HG03045 (cell line): ENCODE measurements around the gene UMAD1.

Experiments used
- ATAC-seq: cut with Tn5 transposase; IDR thresholded peaks from one replicate; pipeline ENCODE4 v1.9.1; 2021; ENCODE audit warnings: mild to moderate bottlenecking, moderate library complexity; ENCODE audit not compliant: unreplicated experiment

Gene UMAD1

DNA sequence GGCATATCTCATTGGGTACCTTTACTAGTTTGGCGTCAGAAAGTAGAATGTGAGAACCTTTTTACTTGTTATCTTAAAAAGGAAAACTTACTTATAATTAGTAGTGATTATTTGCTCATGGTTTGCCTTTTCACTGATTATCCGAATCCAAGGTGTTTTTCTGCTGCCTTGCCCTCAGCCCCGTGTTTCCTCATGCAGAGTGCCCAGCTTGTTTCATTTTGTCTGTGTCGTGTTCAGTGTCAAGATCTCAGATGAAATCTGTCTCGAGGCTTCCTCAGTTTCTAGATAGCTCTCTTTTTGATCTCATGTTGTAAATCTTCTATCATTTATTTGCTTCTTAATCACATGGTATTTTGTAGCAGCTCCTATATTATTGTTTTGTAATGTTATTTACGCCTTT is 47.8 kb downstream of the UMAD1 start:
- ATAC-seq, result no peak

DNA sequence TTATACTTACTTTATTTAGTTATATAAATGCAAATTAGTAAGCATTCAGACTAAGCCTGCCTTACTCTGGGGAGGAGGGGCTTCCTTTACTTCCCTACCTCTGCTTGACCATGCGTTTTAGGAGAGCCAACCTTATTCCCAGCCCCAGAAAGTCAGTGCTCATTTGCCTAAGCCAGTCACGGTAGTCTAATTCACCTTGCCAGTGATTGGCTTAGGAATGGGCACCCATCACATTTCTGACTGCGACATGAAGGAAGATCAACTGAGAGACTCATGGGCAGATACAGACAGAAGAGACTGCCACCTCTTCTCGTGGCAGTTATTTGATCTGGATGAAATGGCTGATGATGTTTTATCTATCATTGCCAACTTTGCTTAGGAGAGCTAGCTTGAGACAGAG is 48.4 kb downstream of the UMAD1 start:
- no peak for ATAC-seq

DNA sequence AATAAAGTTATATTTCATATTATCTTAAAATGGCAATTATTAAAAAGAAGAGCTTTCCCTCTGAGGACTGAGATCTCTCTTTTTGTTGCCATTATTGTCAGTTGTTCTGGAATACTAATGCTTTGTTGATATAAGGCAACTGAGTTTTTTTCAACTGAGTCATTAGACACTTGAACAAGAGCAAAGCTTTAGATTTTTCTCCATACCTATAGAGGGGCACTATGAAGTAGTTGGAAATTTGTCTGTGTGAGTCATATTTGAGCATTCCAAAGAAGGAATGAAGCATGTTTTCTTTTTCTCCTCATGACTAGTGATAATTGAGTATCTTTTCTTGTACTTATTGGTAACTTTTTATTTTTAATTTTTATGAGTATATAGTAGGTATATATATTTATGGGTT is 53.3 kb downstream of the UMAD1 start:
- no peak for ATAC-seq

DNA sequence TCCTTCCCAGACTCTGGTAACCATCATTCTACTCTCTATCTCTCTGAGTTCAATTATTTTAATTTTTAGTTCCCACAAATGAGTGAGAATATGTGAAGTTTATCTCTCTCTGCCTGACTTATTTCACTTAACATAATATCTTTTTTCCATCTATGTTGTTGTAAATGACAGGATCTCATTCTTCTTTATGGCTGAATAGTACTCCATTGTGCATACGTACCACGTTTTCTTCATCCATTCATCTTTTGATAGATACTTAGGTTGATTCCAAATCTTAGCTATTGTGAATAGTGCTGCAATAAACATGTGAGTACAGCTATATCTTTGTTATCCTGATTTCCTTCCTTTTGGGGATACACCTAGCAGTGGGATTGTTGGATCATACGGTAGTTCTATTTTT is 54.0 kb downstream of the UMAD1 start:
- ATAC-seq, result no peak

DNA sequence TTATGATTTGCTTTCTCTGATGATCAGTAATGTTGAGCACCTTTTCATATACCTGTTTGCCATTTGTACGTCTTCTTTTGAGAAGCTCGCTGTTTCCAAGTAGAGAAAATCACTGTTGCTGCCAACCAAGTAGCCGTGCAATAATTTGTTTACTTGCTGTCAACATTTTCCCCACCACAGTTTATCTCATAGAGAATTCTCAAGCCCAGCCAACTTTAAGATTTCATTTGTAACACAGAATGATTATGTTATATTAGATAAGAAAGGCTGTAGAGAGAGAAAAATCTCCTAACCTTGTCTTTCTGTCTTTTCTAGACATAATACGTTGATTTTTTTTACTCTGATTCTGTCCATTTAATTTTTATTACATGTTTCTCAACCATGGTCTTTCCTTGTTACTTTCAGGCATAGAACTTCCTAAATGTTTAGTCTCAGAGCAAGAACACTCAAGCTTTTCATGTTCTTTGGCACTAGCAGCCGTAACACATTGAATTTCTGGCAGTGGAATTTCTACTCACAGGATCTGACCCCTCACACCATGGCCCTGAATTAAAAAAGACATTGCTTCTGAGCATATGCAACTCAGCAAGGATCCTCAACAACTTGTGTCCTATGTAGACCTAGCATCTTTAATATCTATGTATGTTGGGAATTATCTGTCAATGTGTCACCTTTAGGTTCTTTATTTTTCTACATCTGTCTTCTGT is 54.7 kb downstream of the UMAD1 start:
- no peak for ATAC-seq

DNA sequence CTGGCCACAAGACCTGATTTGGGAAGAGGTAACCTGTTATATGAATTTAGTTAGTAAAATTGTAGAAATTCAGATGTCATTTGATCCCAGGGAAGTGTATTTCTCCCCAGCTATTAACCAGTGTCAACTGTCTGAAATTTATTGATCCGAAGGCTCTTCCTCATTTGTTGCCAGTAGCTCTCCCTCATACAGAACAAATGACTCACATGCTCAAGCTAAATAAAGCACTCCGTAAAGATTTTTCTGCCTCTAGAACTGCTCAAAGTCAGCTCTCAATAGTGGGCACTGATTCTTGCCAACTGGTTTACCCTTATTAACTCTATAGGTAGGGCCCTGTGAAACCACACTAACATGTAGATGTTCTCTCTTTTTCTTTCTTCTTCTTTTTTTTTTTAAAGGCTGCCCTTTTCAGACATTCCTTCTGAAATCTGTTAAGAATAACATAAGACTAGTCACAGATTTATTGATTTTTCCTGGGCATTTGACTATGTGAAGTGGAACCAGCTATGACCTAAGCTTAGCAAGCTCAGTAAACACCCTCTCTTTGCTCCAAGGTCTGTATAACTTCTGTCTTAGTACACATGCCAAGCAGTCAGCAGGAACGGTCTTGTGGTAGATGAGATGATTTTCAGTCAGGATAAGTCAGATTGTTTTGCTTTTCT is 56.0 kb downstream of the UMAD1 start:
- no peak for ATAC-seq

DNA sequence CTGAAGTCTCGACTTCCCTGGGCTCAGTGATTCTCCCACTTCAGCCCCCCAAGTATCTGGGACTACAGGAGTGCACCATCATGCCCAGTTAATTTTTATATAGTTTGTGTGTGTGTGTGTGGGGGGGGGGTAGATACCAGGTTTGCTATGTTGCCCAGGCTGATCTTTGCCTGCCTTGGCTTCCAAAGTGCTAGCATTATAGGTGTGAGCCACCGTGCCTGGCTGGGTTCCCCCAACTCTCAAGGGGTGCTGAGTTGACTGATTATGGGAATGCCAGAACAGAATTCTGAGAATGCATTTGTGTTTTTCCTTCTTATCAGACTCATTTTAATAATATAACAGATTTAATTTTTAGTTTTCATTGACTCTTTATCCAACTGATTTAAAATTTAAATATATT is 58.4 kb downstream of the UMAD1 start:
- no peak for ATAC-seq

DNA sequence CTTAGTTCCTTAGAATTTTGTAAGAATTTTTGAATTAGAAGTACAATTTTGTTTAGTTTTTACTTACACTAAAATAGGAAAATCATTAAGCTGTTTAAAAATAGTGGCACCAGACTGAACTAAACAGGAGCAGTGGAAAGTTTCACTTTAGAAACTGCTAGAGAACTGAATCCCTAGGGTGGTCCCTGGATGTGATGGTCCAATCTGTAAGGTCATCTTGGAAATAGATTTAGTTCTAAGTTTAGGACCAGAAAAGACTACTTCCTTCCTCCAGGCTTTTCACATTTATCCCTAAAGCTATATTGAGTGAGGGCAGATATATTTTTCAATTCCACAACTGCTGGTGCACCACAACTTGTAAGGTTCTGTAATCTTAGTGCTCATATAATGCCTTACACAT is 58.8 kb downstream of the UMAD1 start:
- ATAC-seq, result no peak

DNA sequence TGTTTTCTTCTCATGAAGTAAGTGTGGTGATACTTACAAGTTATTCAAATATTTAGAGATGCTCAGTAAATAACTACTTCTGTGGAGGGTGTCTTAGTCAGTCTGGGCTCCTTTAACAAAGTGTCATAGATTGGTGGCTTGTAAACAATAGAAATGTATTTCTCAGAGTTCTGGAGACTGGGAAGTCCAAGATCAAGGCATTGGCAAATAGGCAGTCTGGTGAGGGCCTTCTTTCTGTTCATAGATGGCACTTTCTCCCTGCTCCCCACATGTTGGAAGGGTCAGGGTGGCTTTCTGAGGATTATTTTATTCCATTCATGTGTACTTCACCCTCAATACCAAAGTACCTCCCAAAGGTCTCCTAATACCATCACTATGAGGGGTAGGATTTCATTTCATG is 59.4 kb downstream of the UMAD1 start:
- ATAC-seq, result no peak

DNA sequence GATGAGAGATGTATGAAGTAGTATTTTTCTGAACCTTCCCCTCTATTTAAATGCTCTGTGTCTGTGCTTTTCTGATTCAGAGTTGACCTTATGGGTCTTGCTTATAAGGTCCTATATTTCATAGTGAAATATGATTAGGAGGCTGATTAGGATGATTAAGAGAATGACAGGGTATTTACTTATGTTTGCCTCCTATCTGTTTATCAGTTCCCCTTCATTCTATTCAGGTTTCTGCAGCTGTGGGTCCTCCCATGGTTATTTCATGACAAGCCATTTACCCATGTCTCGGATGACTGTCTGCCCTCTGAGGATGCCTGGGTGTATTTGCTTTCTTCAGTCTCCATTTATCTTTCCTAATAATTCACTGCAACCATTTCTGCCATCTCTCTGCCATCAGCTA is 61.0 kb downstream of the UMAD1 start:
- ATAC-seq, result no peak

DNA sequence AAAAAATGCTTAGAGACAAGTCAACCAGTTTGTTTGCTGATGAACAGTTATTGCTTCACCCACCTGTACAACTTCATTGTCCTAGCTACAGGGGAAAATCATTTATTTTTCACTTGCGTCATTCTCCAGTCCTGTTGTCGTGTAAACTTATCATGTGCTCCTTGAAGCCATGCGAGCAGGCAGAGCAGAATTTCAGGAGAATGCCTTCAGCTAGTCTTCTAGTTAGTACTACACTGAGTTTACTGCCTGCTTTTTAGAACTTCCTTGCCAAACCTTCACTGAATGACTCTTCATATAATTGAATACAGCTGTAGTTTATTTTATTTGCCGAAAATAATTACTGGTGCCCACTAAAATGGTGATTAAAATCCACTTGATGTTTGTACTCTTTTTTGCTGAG is 62.3 kb downstream of the UMAD1 start:
- ATAC-seq, result no peak

DNA sequence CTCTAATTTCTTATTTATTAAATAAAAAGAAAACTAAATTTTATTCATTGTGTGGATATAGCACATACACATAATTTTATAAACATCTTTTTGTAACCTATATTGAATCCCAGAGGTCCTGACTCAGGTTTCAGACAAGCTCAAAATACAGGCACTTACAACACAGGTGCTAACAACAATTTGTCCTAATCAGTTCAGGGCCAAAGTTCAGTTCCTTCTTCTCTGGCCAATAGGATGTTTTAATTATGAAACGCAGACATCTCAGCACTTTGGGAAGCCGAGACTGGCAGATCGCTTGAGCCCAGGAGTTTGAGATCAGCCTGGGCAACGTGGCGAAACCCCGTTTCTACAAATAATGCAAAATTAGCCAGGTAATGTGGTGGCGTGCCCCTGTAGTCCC is 62.9 kb downstream of the UMAD1 start:
- ATAC-seq, result no peak

DNA sequence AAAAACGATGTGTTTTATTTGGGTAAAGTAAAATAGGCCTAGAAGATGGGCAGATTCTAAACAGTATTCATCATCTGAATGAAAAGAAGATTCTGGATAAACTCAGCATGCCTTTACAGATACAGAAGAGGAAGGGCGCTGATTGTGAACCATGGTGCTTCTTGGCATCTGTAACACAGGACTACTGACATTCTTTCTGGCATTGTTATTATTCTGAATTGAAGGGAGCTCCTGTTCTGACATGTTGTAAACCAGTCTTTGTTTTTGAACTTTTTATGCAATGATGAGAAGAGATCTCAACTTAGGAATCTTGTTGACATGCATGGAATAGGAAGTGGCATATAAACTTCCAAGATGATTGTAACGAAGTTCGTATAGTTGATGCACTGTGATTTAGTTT is 64.3 kb downstream of the UMAD1 start:
- ATAC-seq, result no peak

DNA sequence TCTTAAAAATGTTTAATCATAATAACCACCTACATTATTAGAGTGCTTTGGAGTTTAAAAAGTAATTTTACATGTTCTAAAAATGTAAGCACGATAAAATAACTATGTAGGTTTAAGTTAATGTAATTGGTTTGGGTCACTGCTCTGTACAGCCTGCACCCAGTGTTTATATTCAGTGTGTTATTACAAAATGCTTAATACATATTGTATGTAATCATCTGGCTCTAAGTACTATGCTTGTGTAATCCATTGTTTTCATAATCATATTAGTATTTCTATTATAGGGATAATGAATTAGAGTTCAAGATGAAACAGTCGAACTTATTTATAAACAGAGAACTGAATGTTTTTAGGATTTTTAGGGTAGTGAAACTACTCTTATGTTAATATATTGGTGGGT is 64.8 kb downstream of the UMAD1 start:
- no peak for ATAC-seq

DNA sequence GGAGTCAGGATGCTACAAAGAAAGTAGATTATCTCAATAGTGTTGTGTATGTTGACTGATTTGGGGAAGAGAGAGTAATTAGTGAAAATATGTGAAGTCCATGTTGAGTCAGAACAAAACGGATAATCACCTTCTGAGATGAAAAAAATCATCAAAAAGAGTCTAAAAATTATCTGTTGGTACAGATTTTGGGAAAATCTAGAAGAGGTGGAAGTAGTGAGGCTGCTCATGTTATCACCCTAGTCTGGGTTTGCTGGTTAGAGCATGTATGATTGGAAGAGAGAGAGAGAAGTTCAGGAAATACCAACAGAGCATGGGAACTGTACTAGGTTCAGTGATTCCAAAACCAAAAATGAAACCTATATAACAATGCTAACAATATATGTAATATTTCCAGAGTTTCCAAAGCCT is 65.6 kb downstream of the UMAD1 start:
- ATAC-seq, result peak; percentile 74

DNA sequence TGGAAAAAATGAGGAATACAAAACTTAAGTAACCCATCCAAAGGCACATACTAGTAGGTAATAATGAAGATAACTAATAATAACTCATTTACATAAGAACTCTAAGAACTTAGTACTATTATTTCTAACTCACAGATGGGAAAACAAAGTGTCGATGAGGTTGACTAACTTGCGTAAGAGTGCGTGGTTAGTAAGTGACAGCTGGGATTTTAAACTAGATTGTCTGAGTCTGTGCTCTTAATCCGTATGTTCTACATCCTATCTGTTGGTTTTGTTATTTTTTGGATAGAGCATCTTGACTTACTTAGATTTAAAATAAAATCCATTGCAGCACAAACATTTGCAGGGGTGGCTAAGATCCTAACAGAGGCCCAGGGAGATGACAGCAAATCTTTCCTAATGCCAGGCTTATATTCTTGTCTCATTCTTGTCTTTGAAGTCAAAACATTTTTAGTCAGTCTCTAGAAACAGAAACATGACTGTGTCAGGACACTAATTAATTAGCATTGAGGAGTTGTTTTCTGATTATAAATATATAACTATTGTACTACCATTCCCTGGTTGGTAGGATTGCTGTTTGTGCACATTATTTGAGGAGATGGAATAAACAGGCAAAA is 66.1 kb downstream of the UMAD1 start:
- ATAC-seq, result peak; percentile 18

DNA sequence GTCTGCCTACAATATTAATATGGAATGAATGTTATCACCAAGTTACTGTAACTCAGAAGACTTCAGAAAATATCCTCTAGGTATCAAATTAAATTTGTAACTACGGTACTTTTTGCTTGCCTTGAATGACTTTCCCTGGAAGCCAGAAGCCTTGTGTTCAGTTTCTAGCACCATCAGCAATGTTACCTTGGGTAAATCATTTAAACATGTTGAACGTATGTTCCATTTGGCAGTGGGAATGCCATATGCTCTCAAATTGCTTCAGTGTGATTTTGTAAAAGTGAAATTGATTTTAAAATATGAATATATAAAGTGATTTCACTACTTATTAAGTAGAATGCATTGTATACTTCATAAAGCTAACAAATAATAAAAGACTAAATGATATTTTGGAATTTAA is 66.7 kb downstream of the UMAD1 start:
- no peak for ATAC-seq

DNA sequence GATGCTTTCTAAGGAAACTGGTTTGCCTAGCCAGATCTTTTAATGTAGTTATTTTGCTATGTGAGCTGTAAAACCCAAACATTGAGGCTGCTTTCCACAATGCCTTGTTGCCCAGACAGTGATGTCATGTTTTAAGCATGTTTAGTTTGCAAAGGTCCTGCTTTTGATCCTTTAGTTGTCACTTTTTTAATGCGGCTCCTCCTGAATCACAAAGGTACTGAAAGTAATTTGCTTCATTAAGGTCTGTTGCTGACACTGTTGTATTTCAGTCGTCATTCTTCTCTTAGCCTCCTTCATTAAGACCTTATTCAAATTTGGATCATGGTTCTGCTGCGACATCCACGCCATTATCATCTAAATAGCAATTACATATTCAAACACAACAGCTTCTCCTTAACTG is 67.3 kb downstream of the UMAD1 start:
- no peak for ATAC-seq

DNA sequence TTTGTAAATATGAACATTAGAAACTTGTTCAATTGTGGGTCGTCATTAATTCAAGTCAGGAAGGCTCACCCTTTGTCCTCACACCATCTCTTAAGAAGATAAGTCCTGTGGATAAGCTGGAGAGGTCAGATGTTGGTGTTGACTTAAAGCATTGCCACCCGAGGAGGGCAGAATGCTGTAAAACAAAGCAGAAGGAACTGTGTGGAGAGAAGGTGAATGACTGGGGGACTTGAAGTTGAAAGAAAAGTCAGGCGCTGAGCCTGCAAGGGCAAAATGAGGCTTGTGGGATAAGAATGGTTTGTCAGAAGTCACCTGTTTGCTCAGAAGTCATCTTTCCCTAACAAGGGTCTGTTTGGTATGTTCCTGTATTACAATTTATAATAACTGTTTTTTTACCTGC is 68.7 kb downstream of the UMAD1 start:
- ATAC-seq, result no peak

DNA sequence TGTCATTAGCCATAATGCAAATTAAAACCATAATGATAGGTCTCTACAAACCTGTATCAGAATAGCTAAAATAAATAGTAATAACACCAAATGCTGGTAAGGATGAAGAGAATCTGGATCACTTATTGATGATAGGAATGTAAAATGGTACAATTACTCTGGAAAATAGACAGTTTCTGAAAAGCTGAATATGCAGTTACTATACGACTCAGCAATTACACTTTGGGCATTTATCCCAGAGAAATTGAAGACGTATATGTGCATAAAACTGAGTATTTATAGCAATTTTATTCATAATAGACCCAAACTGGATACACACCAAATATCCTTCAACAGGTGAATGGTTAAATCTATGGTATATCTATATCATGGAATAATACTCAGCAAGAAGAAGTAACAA is 69.9 kb downstream of the UMAD1 start:
- no peak for ATAC-seq

DNA sequence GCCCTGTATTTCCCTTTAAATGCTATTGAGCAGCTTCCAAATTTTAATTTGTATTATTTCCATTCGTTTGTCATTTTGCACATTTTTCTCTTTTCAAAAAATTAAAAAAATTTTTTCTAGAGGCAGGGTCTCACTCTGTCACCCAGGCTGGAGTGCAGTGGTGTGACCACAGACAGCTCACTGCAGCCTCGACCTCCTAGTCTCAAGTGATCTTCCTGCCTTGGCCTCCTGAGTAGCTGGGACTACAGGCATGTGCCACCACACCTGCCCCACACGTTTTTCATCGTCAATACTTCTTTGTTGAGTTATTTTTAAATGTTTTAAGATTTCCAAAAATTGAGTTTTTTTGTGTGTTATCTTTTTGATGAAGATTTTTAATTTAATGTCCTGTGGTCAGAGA is 73.2 kb downstream of the UMAD1 start:
- ATAC-seq, result no peak

DNA sequence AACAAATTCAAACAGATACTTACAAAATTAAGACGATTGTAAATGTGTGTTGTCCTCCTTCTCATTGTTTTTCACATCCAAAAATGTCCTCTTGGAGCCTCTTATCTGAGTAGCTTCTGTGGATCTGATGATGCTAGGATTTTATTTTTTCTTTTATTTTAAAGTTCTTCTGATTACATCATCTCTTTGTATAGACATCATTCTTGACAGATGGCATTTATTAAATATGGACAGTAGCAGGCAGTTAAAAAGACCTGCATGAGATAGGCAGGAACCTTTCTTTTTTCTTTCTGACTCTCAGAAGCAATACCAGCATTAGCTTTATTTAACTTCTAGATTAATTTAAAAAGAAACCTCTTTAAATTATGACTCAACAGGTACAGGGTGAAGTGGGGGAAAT is 77.9 kb downstream of the UMAD1 start, which contains the start of gene RPA3:
Gene RPA3 (minus strand): TSS at position 116 of the 400 bp plus-strand sequence. CDS start 78,189 bp downstream, outside the sequence.
- ATAC-seq, result no peak
